Heart left ventricle (tissue), 13 donors: Measurements from ENCODE around the gene CCNT1.

Experiments
- POLR2A ChIP-seq, 2 donors: fragments of 450-650 bp; IDR thresholded peaks; one replicate each; pipeline ENCODE4 v1.6.1; 2017; ENCODE audit warnings: antibody characterized with exemption in 2 of 2, mild to moderate bottlenecking in 2 of 2, moderate library complexity in 2 of 2
- TF ChIP-seq, protein P1 (sequence below), 12 donors: fragments of 200-600 bp; sonication (generic) in 4 of 12; IDR thresholded peaks; one replicate each; pipeline versions ENCODE4 v1.5.0 to v1.8.0; 2018 to 2022; ENCODE audit warnings: antibody characterized with exemption in 12 of 12, mild to moderate bottlenecking in 5 of 12
- donor health status: ischemic (EF 13 %, LVEDD 7.1; RV severe dilation, severe dysfunction).
- donor health status: DM: no; HTN: yes; CAD: no.
- donor health status: DM: no; HTN: no; CAD: no.
- donor health status: ischemic (EF 25% LVEDD 6.9; RV normal size, moderate dysfunction).
- donor health status: ischemic (EF 25% LVEDD 5.7; RV mildly dilated, moderate dysfunction).
- donor health status: ischemic (EF 35%, LVEDD 5.7; RV mildly dilated, moderate dysfunction).
- donor health status: nonischemic (EF 11% LVEDD 7.7; RV severe dilation, severe dysfunction).
- donor health status: DM: yes; HTN: yes; CAD: no.
- donor health status: PGD.
- donor health status: ischemic (EF 29% LVEDD 5.4; RV normal size, mild dysfunction).
- donor health status: nonischemic (EF 23%, LVEDD 6.1; RV moderate dilation, normal function).

DNA sequence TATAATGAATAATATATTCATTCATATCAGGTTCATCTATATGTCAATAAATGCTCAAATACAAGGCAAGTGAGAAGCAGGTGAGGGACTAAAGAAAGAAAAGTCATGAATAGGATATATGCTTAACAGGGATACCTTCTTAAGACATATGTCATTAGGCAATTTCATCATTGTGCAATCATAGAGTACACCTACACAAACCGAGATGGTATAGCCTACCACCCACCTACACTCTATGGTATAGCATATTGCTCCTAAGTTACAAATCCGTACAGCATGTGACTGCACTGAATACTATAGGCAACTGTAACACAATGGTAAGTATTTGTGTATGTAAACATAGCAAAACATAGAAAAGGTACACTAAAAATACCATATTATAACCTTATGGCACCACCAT is 73.5 kb downstream of the CCNT1 start:
- no peak for TF ChIP-seq POLR2A (IDR thresholded peaks at IDR 0.05)
- TF ChIP-seq, protein P1, sequence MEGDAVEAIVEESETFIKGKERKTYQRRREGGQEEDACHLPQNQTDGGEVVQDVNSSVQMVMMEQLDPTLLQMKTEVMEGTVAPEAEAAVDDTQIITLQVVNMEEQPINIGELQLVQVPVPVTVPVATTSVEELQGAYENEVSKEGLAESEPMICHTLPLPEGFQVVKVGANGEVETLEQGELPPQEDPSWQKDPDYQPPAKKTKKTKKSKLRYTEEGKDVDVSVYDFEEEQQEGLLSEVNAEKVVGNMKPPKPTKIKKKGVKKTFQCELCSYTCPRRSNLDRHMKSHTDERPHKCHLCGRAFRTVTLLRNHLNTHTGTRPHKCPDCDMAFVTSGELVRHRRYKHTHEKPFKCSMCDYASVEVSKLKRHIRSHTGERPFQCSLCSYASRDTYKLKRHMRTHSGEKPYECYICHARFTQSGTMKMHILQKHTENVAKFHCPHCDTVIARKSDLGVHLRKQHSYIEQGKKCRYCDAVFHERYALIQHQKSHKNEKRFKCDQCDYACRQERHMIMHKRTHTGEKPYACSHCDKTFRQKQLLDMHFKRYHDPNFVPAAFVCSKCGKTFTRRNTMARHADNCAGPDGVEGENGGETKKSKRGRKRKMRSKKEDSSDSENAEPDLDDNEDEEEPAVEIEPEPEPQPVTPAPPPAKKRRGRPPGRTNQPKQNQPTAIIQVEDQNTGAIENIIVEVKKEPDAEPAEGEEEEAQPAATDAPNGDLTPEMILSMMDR (IDR thresholded peaks at IDR 0.05) = no peak
